GM21786 (cell line): Measurements from ENCODE around the gene ST6GALNAC3.

ENCODE experiments used
- ATAC-seq: cut with Tn5 transposase; IDR thresholded peaks from one replicate; pipeline ENCODE4 v1.9.1; 2021; ENCODE audit not compliant: unreplicated experiment

Gene ST6GALNAC3

DNA sequence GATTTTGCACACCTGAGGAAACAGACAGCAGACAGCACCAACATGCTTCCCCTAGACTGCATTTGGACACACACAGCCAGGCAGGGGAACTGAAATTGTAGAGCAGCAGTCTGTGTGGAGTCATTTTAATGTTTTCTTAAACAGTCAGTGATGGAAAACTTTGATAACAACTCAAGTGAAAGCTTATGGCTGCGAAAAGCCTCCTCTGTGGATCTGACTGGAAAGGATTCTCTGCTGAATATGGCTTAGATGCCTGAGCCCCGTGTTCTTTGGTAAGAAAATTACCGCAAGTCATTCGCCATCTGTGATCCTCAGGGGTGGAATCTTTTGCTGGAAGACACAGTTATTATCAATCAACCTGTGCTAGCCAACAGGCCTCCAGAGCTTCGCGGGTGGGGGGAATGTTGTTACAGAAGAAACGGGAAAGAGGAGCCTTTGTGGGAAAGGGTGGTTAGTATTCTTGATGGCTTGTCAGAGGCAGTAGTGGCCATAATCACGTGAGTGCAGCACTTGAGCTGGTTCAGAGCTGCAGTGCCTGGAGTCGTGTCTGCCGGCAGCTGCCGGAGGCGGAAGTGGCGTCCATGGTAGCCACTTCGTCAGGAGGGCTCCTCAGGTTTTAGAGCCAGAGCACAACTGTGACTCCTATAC lies 204.7 kb downstream of the ST6GALNAC3 start:
- ATAC-seq: no peak

DNA sequence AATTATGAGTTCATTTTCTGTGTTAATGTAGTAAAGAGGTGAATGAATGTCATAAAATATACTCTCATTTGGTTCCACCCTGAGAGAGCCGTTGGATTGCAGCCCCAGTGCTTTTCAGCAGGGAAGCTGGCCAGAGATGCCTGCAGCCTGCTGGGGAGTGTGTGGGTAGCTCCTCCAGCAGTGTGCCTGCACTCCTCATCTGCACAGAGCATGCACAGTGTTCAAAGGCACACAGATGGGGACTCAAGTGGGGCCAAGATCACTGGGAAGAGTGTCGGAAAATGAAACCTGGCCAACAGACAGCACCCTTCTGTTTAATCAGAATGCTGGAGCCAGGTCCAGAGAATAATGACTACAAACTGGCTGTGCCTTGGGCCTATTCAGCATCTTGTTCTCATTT lies 206.8 kb downstream of the ST6GALNAC3 start:
- ATAC-seq: no peak

DNA sequence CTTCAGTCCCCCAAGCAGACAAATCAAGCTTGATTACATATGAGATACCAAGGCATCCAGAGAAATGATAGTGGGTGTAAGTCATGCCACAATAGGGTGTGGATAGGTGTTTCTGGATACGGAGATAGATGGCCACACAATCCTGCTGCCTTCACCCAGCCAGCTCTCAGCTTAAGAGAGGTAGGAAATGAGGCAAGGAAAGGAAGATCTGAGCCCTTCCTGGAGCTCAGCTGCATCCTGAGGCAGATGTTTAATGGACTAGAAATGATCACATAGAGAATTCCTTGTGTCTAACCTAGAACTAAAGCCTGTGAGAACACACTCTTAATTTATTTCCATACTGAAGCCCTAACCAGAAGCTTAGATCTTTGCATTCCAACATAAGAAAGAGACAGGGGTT lies 210.3 kb downstream of the ST6GALNAC3 start:
- no peak for ATAC-seq

DNA sequence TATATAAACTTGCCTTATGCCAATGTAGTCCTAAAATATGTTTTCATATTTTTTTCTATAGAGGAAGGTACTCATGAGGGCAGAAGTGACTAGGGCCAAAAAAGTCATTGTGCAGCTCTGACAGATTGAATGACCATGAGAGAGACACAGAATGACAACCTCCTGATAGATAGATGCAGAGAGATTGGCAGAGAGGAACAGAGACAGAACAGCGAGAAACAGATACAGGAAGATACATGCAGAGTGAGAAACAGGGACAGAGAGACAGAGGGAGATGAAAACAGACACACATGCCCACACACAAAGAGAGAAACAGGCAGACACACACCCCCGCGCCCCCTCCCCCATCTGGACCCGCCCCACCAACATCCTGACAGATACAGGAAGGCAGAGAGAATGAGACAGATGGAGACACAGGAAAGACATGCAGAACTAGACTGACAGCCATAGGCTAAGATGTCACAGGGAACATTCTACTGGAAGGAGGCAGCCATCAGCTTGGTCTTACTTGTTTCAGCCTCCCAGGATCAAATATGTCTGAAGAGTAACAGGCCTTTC lies 211.1 kb downstream of the ST6GALNAC3 start:
- ATAC-seq: no peak

- no peak for ATAC-seq
These were observed 213.4 kb downstream of the ST6GALNAC3 start for GRCh38 chr1:76287917-76288316.

GRCh38 chr1:76288758-76289483 lies 214.4 kb downstream of the ST6GALNAC3 start:
- ATAC-seq: no peak

- no peak for ATAC-seq
These were observed 215.1 kb downstream of the ST6GALNAC3 start for GRCh38 chr1:76289692-76290091.

GRCh38 chr1:76290271-76290670 lies 215.7 kb downstream of the ST6GALNAC3 start:
- ATAC-seq: no peak

DNA sequence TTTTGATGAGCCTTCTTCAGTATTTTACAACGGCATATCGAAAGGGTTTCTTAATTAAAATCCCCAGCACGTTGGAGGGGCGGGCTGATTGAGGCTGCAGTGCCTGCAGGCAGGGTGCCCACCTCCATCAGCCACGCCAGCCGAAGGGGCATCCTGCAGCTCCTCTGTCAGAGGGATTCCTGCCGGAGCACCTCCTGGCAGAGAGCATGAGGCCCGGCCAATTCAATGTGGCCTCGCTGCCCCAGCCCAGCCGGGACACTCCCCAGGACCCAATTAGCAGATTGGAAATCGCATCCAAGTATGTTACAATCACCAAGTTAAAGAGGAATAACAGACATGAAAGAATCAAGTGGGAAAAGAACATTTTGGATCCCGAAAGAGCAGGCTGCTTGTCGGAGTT lies 216.6 kb downstream of the ST6GALNAC3 start:
- no peak for ATAC-seq

DNA sequence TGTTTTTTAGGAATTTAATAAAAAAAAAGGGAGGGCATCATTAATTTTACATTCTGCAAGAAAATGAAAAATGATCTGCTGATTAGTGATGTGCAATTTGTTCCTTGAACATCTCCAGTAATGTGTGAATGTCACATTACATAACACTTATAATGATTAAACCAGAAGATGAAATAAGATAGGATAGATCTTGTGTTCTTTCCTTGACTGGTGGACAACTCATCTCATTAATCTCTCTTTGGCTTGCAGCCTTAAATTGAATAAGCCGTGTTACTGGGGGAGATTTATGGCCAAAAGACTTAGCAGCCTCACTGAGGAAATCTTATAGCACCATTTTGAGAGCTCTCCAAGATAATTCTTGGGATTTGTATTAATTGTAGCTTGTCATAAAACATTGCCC lies 217.2 kb downstream of the ST6GALNAC3 start:
- no peak for ATAC-seq

GRCh38 chr1:76292418-76293184 lies 218.1 kb downstream of the ST6GALNAC3 start:
- ATAC-seq: peak; percentile 69

- ATAC-seq: no peak
These were observed 219.3 kb downstream of the ST6GALNAC3 start for GRCh38 chr1:76293831-76294230.

DNA sequence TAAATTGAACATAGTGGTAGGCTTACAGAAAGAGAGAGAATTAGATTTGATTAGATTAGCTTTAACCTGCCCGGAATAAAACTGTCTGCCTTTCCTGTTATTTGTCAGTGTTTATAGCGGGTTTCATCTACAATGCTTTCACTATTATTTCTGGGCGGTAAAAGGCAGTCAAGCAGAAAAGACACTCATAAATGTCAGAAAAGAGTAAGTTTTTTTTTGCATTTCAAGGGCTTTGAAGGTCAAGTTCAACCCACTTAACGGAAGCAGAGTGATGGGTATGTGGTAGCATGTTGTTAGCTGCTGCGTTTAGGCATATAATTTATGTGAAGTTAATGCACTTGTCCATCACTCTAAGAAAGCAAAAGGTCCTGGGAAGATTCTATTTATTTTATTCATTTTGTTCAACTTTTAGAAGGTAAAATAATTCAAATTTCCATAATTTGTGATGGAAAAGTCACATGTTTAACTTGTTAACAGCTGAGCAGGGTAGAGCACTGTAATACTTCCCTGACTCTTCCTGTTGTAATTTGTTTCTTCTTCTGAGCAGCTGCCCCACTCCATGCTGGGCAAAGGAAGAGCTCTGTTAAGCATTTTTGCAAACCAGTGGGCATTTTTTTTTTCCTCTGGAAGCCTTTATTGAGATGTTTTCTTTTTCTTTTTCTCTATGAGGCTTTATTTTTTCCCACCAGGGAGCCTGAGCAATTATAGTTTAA lies 220.1 kb downstream of the ST6GALNAC3 start:
- peak; percentile 67 for ATAC-seq

- no peak for ATAC-seq
These were observed 223.9 kb downstream of the ST6GALNAC3 start for GRCh38 chr1:76298399-76298798.

GRCh38 chr1:76299036-76299435 lies 224.5 kb downstream of the ST6GALNAC3 start:
- no peak for ATAC-seq

DNA sequence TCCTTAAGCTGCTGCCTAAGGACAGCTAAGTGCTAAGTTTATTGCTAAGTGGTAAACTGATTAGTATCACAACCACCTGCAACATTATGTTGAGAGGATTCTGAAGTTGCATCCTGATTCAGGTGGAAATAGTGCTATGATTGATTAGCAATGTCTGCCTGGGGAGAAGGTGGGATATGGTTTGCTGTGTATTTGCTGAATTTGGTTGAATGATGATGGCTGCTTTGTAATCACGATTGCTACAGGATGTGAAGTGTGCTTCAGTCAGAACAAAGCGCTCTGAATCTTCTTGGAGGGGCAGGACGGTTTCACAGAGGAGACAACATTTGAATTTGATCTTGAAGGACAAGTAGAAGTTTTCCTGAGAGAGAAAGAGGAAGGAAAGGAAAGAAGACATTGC lies 226.0 kb downstream of the ST6GALNAC3 start:
- ATAC-seq: no peak

DNA sequence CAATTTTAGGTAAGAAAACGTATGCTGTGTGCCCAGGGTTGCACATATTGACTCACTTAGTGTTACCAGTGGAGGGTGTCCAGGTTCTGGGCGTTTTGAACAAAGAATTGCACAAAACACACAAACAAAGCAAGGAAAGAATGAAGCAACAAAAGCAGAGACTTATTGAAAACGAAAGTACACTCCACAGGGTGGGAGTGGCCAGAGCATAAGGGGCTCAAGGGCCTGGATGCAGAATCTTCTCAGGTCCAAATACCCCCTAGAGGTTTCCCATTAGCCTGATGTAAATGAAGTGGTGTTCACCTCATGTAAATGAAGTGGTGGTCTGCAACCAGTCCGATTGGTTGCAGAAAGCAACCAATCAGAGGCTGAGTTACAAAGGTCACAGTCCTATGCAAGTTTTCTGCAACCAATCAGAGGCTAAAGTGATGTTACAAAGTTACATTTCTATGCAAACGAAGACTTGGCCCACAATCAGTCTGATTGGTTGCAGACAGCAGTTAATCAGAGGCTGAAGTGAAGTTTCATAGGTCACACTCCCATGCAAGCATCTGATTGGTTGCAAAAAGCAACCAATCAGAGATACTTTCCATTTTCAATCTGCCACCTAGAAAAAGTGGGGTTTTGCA lies 228.3 kb downstream of the ST6GALNAC3 start:
- ATAC-seq: no peak

DNA sequence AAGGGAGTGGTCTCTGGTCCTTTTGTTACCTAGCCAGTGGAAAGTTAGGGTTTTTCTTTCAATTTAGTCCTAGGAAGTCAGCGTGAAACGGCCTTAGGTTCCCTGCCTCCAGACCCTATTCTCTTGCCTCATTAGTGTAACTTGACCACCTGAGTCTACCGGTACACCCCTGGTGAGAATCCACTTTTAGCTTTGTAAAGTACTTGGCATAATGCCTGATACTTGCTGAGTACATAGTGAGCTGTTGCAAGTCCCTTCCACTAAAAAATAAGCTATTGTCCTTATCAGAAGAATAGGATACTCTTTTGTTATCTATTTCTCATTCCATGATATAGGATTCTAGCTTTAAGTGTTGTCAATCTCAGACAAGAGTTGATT lies 228.8 kb downstream of the ST6GALNAC3 start:
- ATAC-seq: no peak

- ATAC-seq: no peak
These were observed 238.8 kb downstream of the ST6GALNAC3 start for GRCh38 chr1:76313304-76313703.

DNA sequence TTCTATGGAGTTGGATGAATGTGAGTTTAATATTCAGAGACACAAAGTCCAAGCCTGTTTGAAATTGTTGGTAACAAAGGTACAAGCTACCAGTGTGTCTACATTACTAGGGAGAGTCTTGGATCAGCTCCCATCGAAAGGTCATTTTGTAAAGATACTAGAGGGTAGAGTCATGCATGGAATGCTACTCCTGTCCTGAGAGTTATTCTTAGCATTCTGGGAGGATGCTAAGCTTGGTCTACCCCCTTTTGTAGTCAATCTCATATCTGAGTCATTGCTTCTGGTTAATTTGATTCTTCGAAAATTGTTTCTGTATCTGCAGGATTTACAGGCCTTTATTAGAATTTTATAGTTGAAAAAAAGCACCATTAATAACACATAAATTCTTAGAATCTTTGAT lies 240.2 kb downstream of the ST6GALNAC3 start:
- no peak for ATAC-seq
